ENCODE measurements around the gene NRSN1.

GRCh38 chr6:24147511-24148153 is 21.6 kb downstream of the NRSN1 start:
- TF ChIP-seq, protein P1, sequence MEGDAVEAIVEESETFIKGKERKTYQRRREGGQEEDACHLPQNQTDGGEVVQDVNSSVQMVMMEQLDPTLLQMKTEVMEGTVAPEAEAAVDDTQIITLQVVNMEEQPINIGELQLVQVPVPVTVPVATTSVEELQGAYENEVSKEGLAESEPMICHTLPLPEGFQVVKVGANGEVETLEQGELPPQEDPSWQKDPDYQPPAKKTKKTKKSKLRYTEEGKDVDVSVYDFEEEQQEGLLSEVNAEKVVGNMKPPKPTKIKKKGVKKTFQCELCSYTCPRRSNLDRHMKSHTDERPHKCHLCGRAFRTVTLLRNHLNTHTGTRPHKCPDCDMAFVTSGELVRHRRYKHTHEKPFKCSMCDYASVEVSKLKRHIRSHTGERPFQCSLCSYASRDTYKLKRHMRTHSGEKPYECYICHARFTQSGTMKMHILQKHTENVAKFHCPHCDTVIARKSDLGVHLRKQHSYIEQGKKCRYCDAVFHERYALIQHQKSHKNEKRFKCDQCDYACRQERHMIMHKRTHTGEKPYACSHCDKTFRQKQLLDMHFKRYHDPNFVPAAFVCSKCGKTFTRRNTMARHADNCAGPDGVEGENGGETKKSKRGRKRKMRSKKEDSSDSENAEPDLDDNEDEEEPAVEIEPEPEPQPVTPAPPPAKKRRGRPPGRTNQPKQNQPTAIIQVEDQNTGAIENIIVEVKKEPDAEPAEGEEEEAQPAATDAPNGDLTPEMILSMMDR (IDR thresholded peaks at IDR 0.05): no peak
- no peak for TF ChIP-seq POLR2A (IDR thresholded peaks at IDR 0.05)

Data from Peyer's patch (tissue), 4 donors.